Frontal cortex (tissue), 4 donors: ENCODE measurements around the gene DIO3. TPM values are rescaled to one million over a fixed set of nuclear protein-coding genes. Genes with fewer than 3 reads are reported as not detected.

Experiments
- DNase-seq, 2 donors: peaks; one replicate each; pipeline ENCODE4 v3.0.0; 2012; ENCODE audit warnings: low spot score in 2 of 2
- FAIRE-seq: peaks from 2 replicates; lab custom pipeline; 2012; peaks lifted over from hg19 to GRCh38; lab: Jason Lieb, UNC
- total RNA-seq: library from RNA; depleted of rRNA; stranded (reverse); fragments of >200 nt; gene quantifications from one replicate; pipeline ENCODE4 v1.2.3, GENCODE V29; 2014
- donor health status: control.
- donor health status: control.
- donor health status: control.

Gene DIO3
- under 0.01 TPM for total RNA-seq

GRCh38 chr14:101561145-101561896 is at the start of gene DIO3:
DIO3 (plus strand) TSS chr14:101561495.
- no peak for DNase-seq

GRCh38 chr14:101511620-101512375 is 49.5 kb upstream of the DIO3 start:
- FAIRE-seq (no peak), DNase-seq (no peak)

More at GRCh38 chr14:101561145-101561896, at the start of gene DIO3:
- no peak for FAIRE-seq

- no peak for DNase-seq
- FAIRE-seq = no peak
Observed at GRCh38 chr14:101512376-101512695, 49.0 kb upstream of the DIO3 start.

- DNase-seq (no peak), FAIRE-seq (no peak)
Observed at GRCh38 chr14:101514136-101514535, 47.2 kb upstream of the DIO3 start.

- DNase-seq (no peak), FAIRE-seq (no peak)
Observed at GRCh38 chr14:101516401-101516800, 44.9 kb upstream of the DIO3 start.

- DNase-seq = no peak
- no peak for FAIRE-seq
Observed at GRCh38 chr14:101518611-101519473, 42.5 kb upstream of the DIO3 start.

- DNase-seq (no peak), FAIRE-seq (no peak)
Observed at GRCh38 chr14:101520621-101521472, 40.4 kb upstream of the DIO3 start.

- FAIRE-seq = no peak
- no peak for DNase-seq
Observed at GRCh38 chr14:101521473-101521915, 39.8 kb upstream of the DIO3 start.

- no peak for DNase-seq
- FAIRE-seq = no peak
Observed at GRCh38 chr14:101521978-101522377, 39.3 kb upstream of the DIO3 start.

GRCh38 chr14:101525640-101526527 is 35.4 kb upstream of the DIO3 start:
- DNase-seq (no peak), FAIRE-seq (no peak)

- no peak for FAIRE-seq
Observed at GRCh38 chr14:101527987-101528386, 33.3 kb upstream of the DIO3 start.

GRCh38 chr14:101529079-101529478 is 32.2 kb upstream of the DIO3 start:
- DNase-seq (no peak), FAIRE-seq (no peak)

More at GRCh38 chr14:101527987-101528386, 33.3 kb upstream of the DIO3 start:
- DNase-seq = no peak

GRCh38 chr14:101534198-101534597 is 27.1 kb upstream of the DIO3 start:
- no peak for DNase-seq
- FAIRE-seq = no peak

- DNase-seq (no peak), FAIRE-seq (no peak)
Observed at GRCh38 chr14:101535232-101535631, 26.1 kb upstream of the DIO3 start.

GRCh38 chr14:101535701-101536207 is 25.5 kb upstream of the DIO3 start:
- FAIRE-seq = no peak
- DNase-seq = no peak

GRCh38 chr14:101537286-101537685 is 24.0 kb upstream of the DIO3 start:
- FAIRE-seq = no peak
- no peak for DNase-seq

- DNase-seq = no peak
- no peak for FAIRE-seq
Observed at GRCh38 chr14:101538878-101539277, 22.4 kb upstream of the DIO3 start.

GRCh38 chr14:101539880-101540279 is 21.4 kb upstream of the DIO3 start:
- DNase-seq (no peak), FAIRE-seq (no peak)
